Duodenal mucosa (tissue), 2 donors: ENCODE measurements around the gene DNAJC5G.
"Not testable (repeated sequence)": the region's sequence is repeated elsewhere in the genome, so short reads cannot be mapped to it uniquely, and the experiment has no call there.

Experiments
- H3K27ac ChIP-seq: one replicate; pipeline ENCODE4 v1.7.0; 2013; ENCODE audit warnings: low read depth, low read length
- H3K27me3 ChIP-seq, 2 donors: one replicate each; pipeline ENCODE4 v1.7.0; 2013; ENCODE audit warnings: low read length in 2 of 2, control low read depth in 1 of 2; ENCODE audit not compliant: insufficient read depth in 2 of 2, control insufficient read depth in 1 of 2
- H3K36me3 ChIP-seq, 2 donors: one replicate each; pipeline ENCODE4 v1.7.0; 2013; ENCODE audit warnings: low read length in 2 of 2, control low read depth in 1 of 2; ENCODE audit not compliant: insufficient read depth in 2 of 2, control insufficient read depth in 1 of 2
- H3K4me1 ChIP-seq, 2 donors: one replicate each; pipeline ENCODE4 v1.7.0; 2013; ENCODE audit warnings: low read length in 2 of 2, control low read depth in 1 of 2; ENCODE audit not compliant: insufficient read depth in 2 of 2, control insufficient read depth in 1 of 2
- H3K4me3 ChIP-seq, 2 donors: one replicate each; pipeline ENCODE4 v1.7.0; 2013; ENCODE audit warnings: low read length in 2 of 2, low read depth in 1 of 2
- H3K9ac ChIP-seq, 2 donors: one replicate each; pipeline ENCODE4 v1.7.0; 2013; ENCODE audit warnings: low read length in 2 of 2, low read depth in 1 of 2
- H3K9me3 ChIP-seq, 2 donors: one replicate each; pipeline ENCODE4 v1.7.0; 2013; ENCODE audit warnings: low read length in 2 of 2, control low read depth in 1 of 2; ENCODE audit not compliant: control insufficient read depth in 1 of 2

DNAJC5G gene

GRCh38 chr2:27264253-27264752 is 10.9 kb upstream of the DNAJC5G start:
- peaks cover 60 to 76% of the 10 kb centered on the region in 2 donors for H3K27me3 ChIP-seq
- H3K27ac ChIP-seq = no peak overlapping the region
- H3K4me1 ChIP-seq = peaks cover 14 to 25% of the 10 kb centered on the region in 2 donors
- H3K9ac ChIP-seq = no peak overlapping the region
- no peaks in the 10 kb centered on the region for H3K9me3 ChIP-seq
- no peaks in the 10 kb centered on the region for H3K36me3 ChIP-seq
- peak overlapping the region; percentile 43 to 57 for H3K4me3 ChIP-seq

- Histone ChIP-seq H3K4me1 (peaks cover 14 to 25% of the 10 kb centered on the region in 2 donors), H3K36me3 (no peaks in the 10 kb centered on the region), H3K9me3 (no peaks in the 10 kb centered on the region), H3K27ac (no peak overlapping the region), H3K9ac (no peak overlapping the region), H3K27me3 (peaks cover 56 to 71% of the 10 kb centered on the region in 2 donors), H3K4me3 (peak overlapping the region; percentile 43 to 57)
Observed at GRCh38 chr2:27264753-27265535, 10.3 kb upstream of the DNAJC5G start.

GRCh38 chr2:27265536-27265870 is 9.7 kb upstream of the DNAJC5G start:
- Histone ChIP-seq H3K4me3 (no peak overlapping the region), H3K36me3 (no peaks in the 10 kb centered on the region), H3K9ac (no peak overlapping the region), H3K27me3 (peaks cover 50 to 70% of the 10 kb centered on the region in 2 donors), H3K4me1 (peaks cover 14 to 25% of the 10 kb centered on the region in 2 donors), H3K27ac (no peak overlapping the region), H3K9me3 (no peaks in the 10 kb centered on the region)

GRCh38 chr2:27268296-27268695 is 6.9 kb upstream of the DNAJC5G start:
- not testable (repeated sequence) for H3K4me3 ChIP-seq, H3K36me3 ChIP-seq, H3K9ac ChIP-seq, H3K9me3 ChIP-seq, H3K27ac ChIP-seq
- Histone ChIP-seq H3K4me1 (peaks cover 14 to 15% of the 10 kb centered on the region in 2 donors), H3K27me3 (peaks cover 27 to 60% of the 10 kb centered on the region in 2 donors)

- H3K4me1 ChIP-seq = peaks cover 0 to 2% of the 10 kb centered on the region in 2 donors
- no peaks in the 10 kb centered on the region for H3K36me3 ChIP-seq
- no peak overlapping the region for H3K9ac ChIP-seq
- no peaks in the 10 kb centered on the region for H3K9me3 ChIP-seq
- H3K27me3 ChIP-seq = peaks cover 11 to 42% of the 10 kb centered on the region in 2 donors
- H3K27ac ChIP-seq = no peak overlapping the region
- no peak overlapping the region for H3K4me3 ChIP-seq
Observed at GRCh38 chr2:27270131-27270530, 5.1 kb upstream of the DNAJC5G start.

GRCh38 chr2:27270670-27271069 is 4.6 kb upstream of the DNAJC5G start:
- Histone ChIP-seq H3K4me3 (no peak overlapping the region), H3K9ac (no peak overlapping the region), H3K9me3 (no peaks in the 10 kb centered on the region), H3K36me3 (no peaks in the 10 kb centered on the region), H3K27ac (no peak overlapping the region), H3K4me1 (no peaks in the 10 kb centered on the region), H3K27me3 (peaks cover 6 to 37% of the 10 kb centered on the region in 2 donors)

GRCh38 chr2:27271631-27272340 is 3.4 kb upstream of the DNAJC5G start:
- H3K4me3 ChIP-seq = no peak overlapping the region
- H3K27me3 ChIP-seq = peaks cover 4 to 30% of the 10 kb centered on the region in 2 donors
- no peak overlapping the region for H3K27ac ChIP-seq
- H3K9ac ChIP-seq = no peak overlapping the region
- H3K4me1 ChIP-seq = no peaks in the 10 kb centered on the region
- no peaks in the 10 kb centered on the region for H3K36me3 ChIP-seq
- no peaks in the 10 kb centered on the region for H3K9me3 ChIP-seq

GRCh38 chr2:27272537-27273522 is 2.4 kb upstream of the DNAJC5G start:
- not testable (repeated sequence) for H3K36me3 ChIP-seq, H3K27ac ChIP-seq, H3K9me3 ChIP-seq, H3K9ac ChIP-seq, H3K4me3 ChIP-seq, H3K4me1 ChIP-seq
- peaks cover 4 to 22% of the 10 kb centered on the region in 2 donors for H3K27me3 ChIP-seq

- no peaks in the 10 kb centered on the region for H3K36me3 ChIP-seq
- H3K27me3 ChIP-seq = peaks cover 12 to 23% of the 10 kb centered on the region in 2 donors
- no peaks in the 10 kb centered on the region for H3K9me3 ChIP-seq
- no peak overlapping the region for H3K27ac ChIP-seq
- H3K4me3 ChIP-seq = no peak overlapping the region
- H3K4me1 ChIP-seq = no peaks in the 10 kb centered on the region
- H3K9ac ChIP-seq = no peak overlapping the region
Observed at GRCh38 chr2:27278010-27278409, 2.8 kb downstream of the DNAJC5G start.
